K562 (cell line): ENCODE results near the gene ERICH2. TPM values are rescaled to one million over a fixed set of nuclear protein-coding genes. Genes with fewer than 3 reads are reported as not detected.
A peak's percentile ranks its signal among the peaks of the same experiment; 100 is the strongest.

Experiments
- BRD4 ChIP-seq: fragments of 200-600 bp; sonication (generic); IDR thresholded peaks from 2 replicates; pipeline ENCODE4 v1.6.1; 2017; ENCODE audit warnings: inconsistent platforms
- E2F5 ChIP-seq: sonication (generic); formaldehyde crosslinking; IDR thresholded peaks from 2 replicates; pipeline ENCODE4 v1.8.0; 2022; ENCODE audit warnings: mild to moderate bottlenecking, missing genetic modification reagents
- EP300 ChIP-seq: IDR thresholded peaks from 2 replicates; pipeline ENCODE4 v1.6.1; 2012; ENCODE audit warnings: low read length, improper control_type of control experiment
- KDM1A ChIP-seq, 2 experiments: fragments of 450-650 bp; IDR thresholded peaks; 2 replicates each; pipeline ENCODE4 v1.6.1; 2016; ENCODE audit warnings: mild to moderate bottlenecking in 2 of 2
- KDM4B ChIP-seq, 2 experiments: fragments of 450-650 bp in 1 of 2; sonication (generic) in 1 of 2; IDR thresholded peaks; 2 replicates each; pipeline ENCODE4 v1.6.1; 2016 to 2017; ENCODE audit warnings: borderline replicate concordance in 2 of 2, antibody characterized with exemption in 1 of 2, low read depth in 1 of 2, mild to moderate bottlenecking in 1 of 2
- MEIS2 ChIP-seq: fragments of 450-650 bp; IDR thresholded peaks from 2 replicates; pipeline ENCODE4 v1.6.1; 2014; ENCODE audit warnings: mild to moderate bottlenecking; ENCODE audit not compliant: partially characterized antibody
- MTA2 ChIP-seq: fragments of 450-650 bp; IDR thresholded peaks from 2 replicates; pipeline ENCODE4 v1.6.1; 2016; ENCODE audit warnings: low read depth
- SMARCA5 ChIP-seq: fragments of 450-650 bp; IDR thresholded peaks from 2 replicates; pipeline ENCODE4 v1.6.1; 2016
- SOX6 ChIP-seq: fragments of 450-650 bp; IDR thresholded peaks from 2 replicates; pipeline ENCODE4 v1.6.1; 2014; ENCODE audit warnings: mild to moderate bottlenecking
- STAT5A ChIP-seq: IDR thresholded peaks from 2 replicates; pipeline ENCODE4 v1.6.1; 2012; ENCODE audit warnings: low read length, inconsistent platforms, borderline replicate concordance
- STAT5B ChIP-seq: fragments of 250-450 bp; sonication (Bioruptor Pico); IDR thresholded peaks from 2 replicates; pipeline ENCODE4 v1.8.0; 2021; ENCODE audit warnings: mild to moderate bottlenecking, inconsistent platforms
- TEAD4 ChIP-seq, 2 experiments: sonication (generic) in 1 of 2; formaldehyde crosslinking in 1 of 2; IDR thresholded peaks; 2 replicates each; pipeline versions ENCODE4 v1.6.1 to v1.8.0; 2012 to 2022; ENCODE audit warnings: borderline replicate concordance in 1 of 2, inconsistent platforms in 1 of 2, low read length in 1 of 2, mild to moderate bottlenecking in 1 of 2, missing genetic modification reagents in 1 of 2
- TRIM24 ChIP-seq, 2 experiments: fragments of 450-650 bp; IDR thresholded peaks; 2 replicates each; pipeline ENCODE4 v1.6.1; 2016
- ZMIZ1 ChIP-seq, 2 experiments: fragments of 150-350 bp in 1 of 2; IDR thresholded peaks; 2 replicates each; pipeline ENCODE4 v1.6.1; 2012 to 2016; ENCODE audit warnings: low read depth in 2 of 2, low read length in 2 of 2, mild to moderate bottlenecking in 1 of 2, moderate library complexity in 1 of 2
- ZNF76 ChIP-seq: fragments of 250-450 bp; sonication (Bioruptor Pico); IDR thresholded peaks from 2 replicates; pipeline ENCODE4 v1.4.0; 2020; ENCODE audit warnings: mild to moderate bottlenecking, moderate library complexity, borderline replicate concordance
- polyA plus RNA-seq, 8 experiments: library from polyadenylated mRNA; depleted of rRNA in 4 of 8; stranded (reverse) in 5 of 8; unstranded in 3 of 8; fragments of >200 nt; fragmentation: Nextera tagmentation in 2 of 8; fragmentation: Illumina TruSeq in 1 of 8; extraction: Ambion mirVana in 2 of 8; extraction: Trizol in 1 of 8; gene quantifications; 2 replicates each; pipeline versions ENCODE4 v1.2.1 to v1.2.3, GENCODE V29; 2011 to 2014; ENCODE audit warnings: inconsistent platforms in 1 of 8, missing spikeins in 1 of 8
- total RNA-seq, 7 experiments: library from RNA; depleted of rRNA in 6 of 7; stranded (reverse); fragments of >200 nt in 6 of 7; fragmentation: Illumina TruSeq in 2 of 7; extraction: Trizol in 2 of 7; gene quantifications; 2 replicates each; pipeline versions ENCODE4 v1.2.1 to v1.2.3, GENCODE V29; 2011 to 2021; ENCODE audit warnings: low replicate concordance in 1 of 7

The ERICH2 gene
- total and polyA plus RNA-seq, 9 of the 15 experiments (the other 6 are each of a cell fraction or from before 2014, with no cell fraction given) = 0.85 to 2.4 (median 1.6) TPM

GRCh38 chr2:170820757-170821530 is 50.8 kb downstream of the ERICH2 start (continued):
- TF ChIP-seq ZMIZ1 (IDR thresholded peaks at IDR 0.05; ENCODE audit: low read depth in 2 of 2, low read length in 2 of 2) (0 out of 4 replicates have a peak, but pooled peaks of 1 of the 2 experiments have one; percentile 17), TEAD4 (IDR thresholded peaks at IDR 0.05; ENCODE audit: low read length) (peak; percentile 85), TEAD4 (CRISPR knock-in tag; IDR thresholded peaks at IDR 0.05; ENCODE audit: borderline replicate concordance) (no peak), EP300 (peak; percentile 45), ZNF76 (CRISPR knock-in tag) (no peak), SOX6 (peak; percentile 12; the same call in 1 of the 2 replicates), KDM4B (IDR thresholded peaks at IDR 0.05; ENCODE audit: borderline replicate concordance in 2 of 2, low read depth in 1 of 2) (no peak), MTA2 (0 out of 2 replicates have a peak, but pooled peaks have one; percentile 37), KDM1A (IDR thresholded peaks at IDR 0.05) (peak; percentile 75 to 77), STAT5A (peak; percentile 62), E2F5 (CRISPR knock-in tag) (no peak), TRIM24 (IDR thresholded peaks at IDR 0.05) (0 out of 4 replicates have a peak, but pooled peaks of 1 of the 2 experiments have one; percentile 38), BRD4 (no peak), SMARCA5 (no peak), MEIS2 (peak; percentile 70), STAT5B (CRISPR knock-in tag) (no peak)
